ENCODE results near the gene SLAMF1. TPM values are rescaled to one million over a fixed set of nuclear protein-coding genes. Genes with fewer than 3 reads are reported as not detected.

SLAMF1 gene
- total RNA-seq, 5 donors from 2014 or later (not counting 1 experiment from before 2014, with no cell fraction given), result 19.4 to 38.7 (median 30.7) TPM

DNA sequence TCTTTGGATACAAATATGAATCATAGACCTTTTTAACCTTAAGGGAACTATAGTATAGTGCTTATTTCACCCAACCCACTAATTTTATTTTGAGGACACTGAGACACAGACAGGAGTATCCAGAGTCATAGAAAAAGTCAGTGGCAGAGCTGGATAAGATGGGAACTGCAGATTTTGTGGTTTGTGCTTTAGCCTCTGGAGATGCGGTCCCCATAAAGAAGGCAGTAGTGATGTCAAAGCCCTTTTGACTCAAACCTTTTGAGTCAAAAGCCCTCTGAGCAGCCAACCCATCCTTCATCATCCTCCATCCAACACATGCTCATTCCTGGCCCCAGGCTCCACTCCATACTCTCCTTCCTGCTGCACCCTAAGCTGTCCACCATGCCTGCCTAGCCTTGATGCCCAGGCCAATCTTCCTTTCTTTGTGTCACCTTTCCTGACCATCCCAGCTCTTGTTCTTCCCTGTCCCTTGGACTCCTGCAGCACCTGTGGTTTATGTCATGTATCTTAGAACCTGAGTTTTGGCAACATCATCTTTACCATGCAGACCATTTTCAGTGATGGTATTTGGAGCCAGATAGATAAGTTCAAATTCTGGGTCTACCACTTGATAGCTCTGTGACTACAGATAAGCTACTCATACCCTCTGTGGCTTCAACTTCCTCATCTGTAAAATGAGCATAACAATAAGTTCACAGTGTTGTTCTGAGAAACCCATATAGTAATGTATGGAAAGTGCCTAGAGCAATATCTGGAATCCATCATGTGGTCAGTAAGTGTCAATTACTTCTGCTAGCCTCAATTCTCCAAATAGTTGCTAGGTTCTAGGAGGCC, 20.1 kb downstream of the SLAMF1 start:
- H3K4me1 ChIP-seq (ENCODE audit: control insufficient read depth in 1 of 2, extremely low read depth in 1 of 2, insufficient read depth in 2 of 2, low read length in 2 of 2), result peaks cover 69 to 86% of the 10 kb centered on the region in 2 experiments
- Mint-ChIP-seq H3K27ac (peak overlapping the region; percentile 96 to 98), H3K27me3 (no peaks in the 10 kb centered on the region), H3K4me3 (peak overlapping the region; percentile 43 to 60 (median 55)), H3K4me1 (peaks cover 99 to 100% (median 100%) of the 10 kb centered on the region in 3 donors), H3K9me3 (peaks cover 0 to 3% (median 3%) of the 10 kb centered on the region in 3 donors), H3K36me3 (peaks cover 69% of the 10 kb centered on the region)
- WGBS (ENCODE audit: insufficient coverage), result no CpG with 5 or more reads among the region's 1 CpG
- H3K9me3 ChIP-seq, result no peaks in the 10 kb centered on the region
- H3K4me3 ChIP-seq (ENCODE audit: control insufficient read depth in 1 of 2, extremely low read depth in 1 of 2, low read length in 1 of 2), result no peak overlapping the region
- peaks cover under 1 to 16% of the 10 kb centered on the region in 2 donors for H3K36me3 ChIP-seq (ENCODE audit: control insufficient read depth in 2 of 2, extremely low read depth in 1 of 2, insufficient read depth in 1 of 2, low read length in 1 of 2)
- ATAC-seq (replicated peaks in 1 of 4) (no peak), DNase-seq (no peak)
- H3K27ac ChIP-seq (ENCODE audit: low read length), result peak overlapping the region; percentile 95
- CTCF ChIA-PET, result interaction anchor here in 1 of 2 donors (0.6 to 1.1 kb wide), 4 partner anchors 8 to 56 kb away, joined by 3 to 5 read pairs (median 3); no protein-coding TSS in a partner anchor
- no peaks in the 10 kb centered on the region for H3K27me3 ChIP-seq (replicated peaks in 1 of 2; ENCODE audit: control insufficient read depth in 2 of 2, extremely low read depth in 1 of 2, insufficient read depth in 2 of 2, low read length in 1 of 2)
- POLR2A ChIA-PET, result interaction anchor here (0.5 to 0.8 kb wide), 3 partner anchors 13 to 464 kb away, joined by 3 to 11 read pairs (median 4); no protein-coding TSS in a partner anchor

DNA sequence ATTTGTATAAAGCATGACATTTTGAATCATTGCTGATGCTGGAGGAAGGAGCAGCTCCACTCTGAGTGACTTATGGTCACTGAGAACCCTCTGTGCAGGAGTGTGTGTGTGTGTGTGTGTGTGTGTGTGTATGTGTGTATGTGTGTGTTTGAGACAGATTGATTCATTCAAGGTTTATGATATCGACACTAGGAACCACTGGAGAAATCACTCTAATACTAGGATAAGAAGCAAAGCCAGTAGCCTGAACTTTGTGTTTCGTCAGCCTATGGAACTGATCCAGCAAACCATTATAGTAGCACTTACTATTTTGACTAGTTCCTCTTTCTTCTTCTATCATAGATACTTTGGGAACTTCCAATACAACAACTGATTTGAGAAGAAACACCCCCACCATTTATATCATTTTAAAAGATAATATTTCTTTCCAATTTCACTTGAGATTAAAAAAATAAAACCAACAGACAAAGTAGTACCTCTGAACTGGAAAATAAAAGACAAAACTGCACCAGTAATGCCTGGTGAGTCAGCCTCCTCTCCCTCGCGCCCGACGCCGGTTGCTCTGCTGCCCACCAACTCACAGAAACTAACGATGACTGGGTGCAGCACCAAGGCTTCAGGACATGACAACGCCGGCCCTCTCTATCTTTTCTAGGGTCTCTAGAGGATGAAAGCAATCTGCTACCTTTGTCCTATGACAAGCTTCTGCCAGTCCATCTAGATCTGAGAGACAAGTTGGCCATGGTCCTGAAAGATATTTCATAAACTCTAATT, 20.9 kb downstream of the SLAMF1 start:
- Mint-ChIP-seq H3K27me3 (no peaks in the 10 kb centered on the region), H3K9me3 (peaks cover 0 to 3% (median 3%) of the 10 kb centered on the region in 3 donors), H3K27ac (peak overlapping the region; percentile 96 to 98), H3K36me3 (peaks cover 66% of the 10 kb centered on the region), H3K4me3 (peak overlapping the region; percentile 41 to 60 (median 55)), H3K4me1 (peaks cover 99 to 100% (median 100%) of the 10 kb centered on the region in 3 donors)
- ATAC-seq (replicated peaks in 1 of 4) (no peak), DNase-seq (peak in 3 of 35 experiments; percentile 29 to 55 (median 54))
- ChIA-PET POLR2A (interaction anchor here (0.5 to 0.7 kb wide), 3 partner anchors 50 to 688 kb away, joined by 3 to 4 read pairs (median 3); no protein-coding TSS in a partner anchor), CTCF (interaction anchor here in 1 of 2 donors (1.0 to 1.1 kb wide), 2 partner anchors 7 to 50 kb away, joined by 3 to 5 read pairs; no protein-coding TSS in a partner anchor)
- H3K27ac ChIP-seq (ENCODE audit: low read length), result peak overlapping the region; percentile 95
- H3K4me3 ChIP-seq (ENCODE audit: control insufficient read depth in 1 of 2, extremely low read depth in 1 of 2, low read length in 1 of 2), result no peak overlapping the region
- 45% methylated on average over 9 of the region's 10 CpGs for WGBS (ENCODE audit: insufficient coverage)
- H3K4me1 ChIP-seq (ENCODE audit: control insufficient read depth in 1 of 2, extremely low read depth in 1 of 2, insufficient read depth in 2 of 2, low read length in 2 of 2), result peaks cover 62 to 82% of the 10 kb centered on the region in 2 experiments
- no peaks in the 10 kb centered on the region for H3K9me3 ChIP-seq
- H3K36me3 ChIP-seq (ENCODE audit: control insufficient read depth in 2 of 2, extremely low read depth in 1 of 2, insufficient read depth in 1 of 2, low read length in 1 of 2), result peaks cover 4 to 13% of the 10 kb centered on the region in 2 donors
- H3K27me3 ChIP-seq (replicated peaks in 1 of 2; ENCODE audit: control insufficient read depth in 2 of 2, extremely low read depth in 1 of 2, insufficient read depth in 2 of 2, low read length in 1 of 2), result no peaks in the 10 kb centered on the region

DNA sequence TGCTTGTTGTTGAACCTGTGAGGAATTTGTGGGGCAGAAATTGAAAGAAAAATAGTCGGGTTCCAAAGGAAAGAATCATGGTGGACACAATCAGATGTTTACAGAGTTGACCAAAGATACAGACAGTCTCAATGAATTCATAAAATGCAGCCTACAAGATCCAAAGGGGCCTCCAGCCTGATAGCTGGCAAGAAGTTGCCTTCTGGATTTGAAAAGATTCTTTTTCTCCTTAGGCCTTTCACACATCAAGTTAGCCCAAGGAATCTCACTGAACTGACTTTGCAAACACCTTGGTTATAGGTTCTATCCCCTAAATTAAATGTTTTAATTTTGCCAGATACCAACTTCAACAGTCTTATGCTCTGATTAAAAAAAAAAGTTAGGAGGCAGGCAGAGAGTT, 21.5 kb downstream of the SLAMF1 start:
- Mint-ChIP-seq H3K27me3 (no peaks in the 10 kb centered on the region), H3K4me1 (peaks cover 95 to 96% (median 95%) of the 10 kb centered on the region in 3 donors), H3K4me3 (peak overlapping the region in 1 of 3 donors; percentile 16), H3K9me3 (peaks cover 0 to 3% (median 3%) of the 10 kb centered on the region in 3 donors), H3K36me3 (peaks cover 61% of the 10 kb centered on the region), H3K27ac (peak overlapping the region; percentile 96 to 98)
- peaks cover 56 to 76% of the 10 kb centered on the region in 2 experiments for H3K4me1 ChIP-seq (ENCODE audit: control insufficient read depth in 1 of 2, extremely low read depth in 1 of 2, insufficient read depth in 2 of 2, low read length in 2 of 2)
- no peaks in the 10 kb centered on the region for H3K27me3 ChIP-seq (replicated peaks in 1 of 2; ENCODE audit: control insufficient read depth in 2 of 2, extremely low read depth in 1 of 2, insufficient read depth in 2 of 2, low read length in 1 of 2)
- H3K4me3 ChIP-seq (ENCODE audit: control insufficient read depth in 1 of 2, extremely low read depth in 1 of 2, low read length in 1 of 2), result no peak overlapping the region
- CTCF ChIA-PET, result no interaction called here
- POLR2A ChIA-PET, result interaction anchor here (0.7 kb wide), 2 partner anchors 50 to 688 kb away, joined by 3 to 4 read pairs; no protein-coding TSS in a partner anchor
- ATAC-seq (replicated peaks in 1 of 4), result no peak
- H3K36me3 ChIP-seq (ENCODE audit: control insufficient read depth in 2 of 2, extremely low read depth in 1 of 2, insufficient read depth in 1 of 2, low read length in 1 of 2), result peaks cover 4 to 13% of the 10 kb centered on the region in 2 donors
- H3K9me3 ChIP-seq, result no peaks in the 10 kb centered on the region
- WGBS (ENCODE audit: insufficient coverage), result no CpG with 5 or more reads among the region's 1 CpG
- DNase-seq, result no peak
- peak overlapping the region; percentile 95 for H3K27ac ChIP-seq (ENCODE audit: low read length)

DNA sequence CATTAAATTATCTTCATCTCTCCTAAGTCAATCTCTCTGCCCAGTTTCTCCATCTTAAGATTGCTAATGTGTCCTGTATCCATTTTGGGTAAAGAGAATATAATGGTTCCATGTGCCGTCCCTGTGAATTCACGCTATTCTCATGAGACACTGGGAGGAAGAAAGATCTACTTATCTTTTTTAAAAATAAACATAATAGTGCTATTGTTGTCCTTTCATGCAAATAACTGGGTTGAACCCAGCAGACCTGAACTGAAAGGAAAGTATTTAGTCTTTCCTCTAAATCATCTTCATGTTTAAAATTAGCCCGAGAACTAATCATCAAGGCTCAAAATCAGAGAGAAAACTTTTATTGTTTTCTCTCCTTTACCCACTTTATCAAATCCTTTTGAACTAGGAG, 22.4 kb downstream of the SLAMF1 start:
- H3K4me3 Mint-ChIP-seq, result peak overlapping the region in 1 of 3 donors; percentile 16
- CTCF ChIA-PET, result no interaction called here
- peaks cover 64% of the 10 kb centered on the region for H3K36me3 Mint-ChIP-seq
- peaks cover 0 to 3% (median 3%) of the 10 kb centered on the region in 3 donors for H3K9me3 Mint-ChIP-seq
- no peak for DNase-seq
- H3K4me1 Mint-ChIP-seq, result peaks cover 87 to 94% (median 93%) of the 10 kb centered on the region in 3 donors
- POLR2A ChIA-PET, result interaction anchor here (0.5 to 0.6 kb wide), 2 partner anchors 11 to 59 kb away, joined by 7 to 8 read pairs; no protein-coding TSS in a partner anchor
- H3K27ac Mint-ChIP-seq, result peak overlapping the region; percentile 96 to 98
- Histone ChIP-seq H3K36me3 (ENCODE audit: control insufficient read depth in 2 of 2, extremely low read depth in 1 of 2, insufficient read depth in 1 of 2, low read length in 1 of 2) (peaks cover 4 to 19% of the 10 kb centered on the region in 2 donors), H3K9me3 (no peaks in the 10 kb centered on the region), H3K4me3 (ENCODE audit: control insufficient read depth in 1 of 2, extremely low read depth in 1 of 2, low read length in 1 of 2) (no peak overlapping the region), H3K27me3 (replicated peaks in 1 of 2; ENCODE audit: control insufficient read depth in 2 of 2, extremely low read depth in 1 of 2, insufficient read depth in 2 of 2, low read length in 1 of 2) (no peaks in the 10 kb centered on the region), H3K27ac (ENCODE audit: low read length) (peak overlapping the region; percentile 95), H3K4me1 (ENCODE audit: control insufficient read depth in 1 of 2, extremely low read depth in 1 of 2, insufficient read depth in 2 of 2, low read length in 2 of 2) (peaks cover 50 to 67% of the 10 kb centered on the region in 2 experiments)
- no peak for ATAC-seq (replicated peaks in 1 of 4)
- no peaks in the 10 kb centered on the region for H3K27me3 Mint-ChIP-seq
- no CpG with 5 or more reads among the region's 3 CpGs for WGBS (ENCODE audit: insufficient coverage)

DNA sequence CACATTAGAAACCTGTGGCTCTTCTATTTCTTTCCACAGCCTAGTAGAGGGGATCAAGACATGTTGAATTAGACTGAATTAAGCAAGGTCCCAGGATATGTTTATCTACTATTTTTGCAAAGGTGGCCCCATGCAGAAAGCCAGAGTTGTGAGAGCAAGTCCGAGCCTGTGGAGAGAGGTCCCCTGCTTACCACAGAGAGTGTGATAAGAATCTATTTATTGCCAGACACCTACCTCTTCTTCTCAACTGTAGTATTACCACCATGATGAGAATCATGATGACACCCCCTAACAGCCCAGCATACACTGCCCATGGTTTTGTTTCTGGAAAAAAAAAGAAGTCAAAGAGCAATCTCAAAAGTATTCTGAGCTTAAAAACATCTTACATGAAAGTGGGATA, 23.0 kb downstream of the SLAMF1 start:
- CTCF ChIA-PET, result interaction anchor here in 1 of 2 donors (2.5 kb wide), 1 partner anchor 51 kb away, joined by 9 read pairs; no protein-coding TSS in a partner anchor
- peaks cover 47 to 61% of the 10 kb centered on the region in 2 experiments for H3K4me1 ChIP-seq (ENCODE audit: control insufficient read depth in 1 of 2, extremely low read depth in 1 of 2, insufficient read depth in 2 of 2, low read length in 2 of 2)
- Mint-ChIP-seq H3K4me3 (peak overlapping the region in 2 of 3 donors; percentile 16 to 55), H3K36me3 (peaks cover 69% of the 10 kb centered on the region), H3K27me3 (no peaks in the 10 kb centered on the region), H3K9me3 (peaks cover 0 to 3% (median 3%) of the 10 kb centered on the region in 3 donors), H3K27ac (peak overlapping the region; percentile 96 to 98), H3K4me1 (peaks cover 87 to 94% (median 93%) of the 10 kb centered on the region in 3 donors)
- H3K27me3 ChIP-seq (replicated peaks in 1 of 2; ENCODE audit: control insufficient read depth in 2 of 2, extremely low read depth in 1 of 2, insufficient read depth in 2 of 2, low read length in 1 of 2), result no peaks in the 10 kb centered on the region
- H3K36me3 ChIP-seq (ENCODE audit: control insufficient read depth in 2 of 2, extremely low read depth in 1 of 2, insufficient read depth in 1 of 2, low read length in 1 of 2), result peaks cover 4 to 25% of the 10 kb centered on the region in 2 donors
- peaks cover under 1% of the 10 kb centered on the region for H3K9me3 ChIP-seq
- H3K27ac ChIP-seq (ENCODE audit: low read length), result peak overlapping the region; percentile 60
- WGBS (ENCODE audit: insufficient coverage), result no CpG with 5 or more reads among the region's 1 CpG
- DNase-seq (no peak), ATAC-seq (replicated peaks in 1 of 4) (no peak)
- POLR2A ChIA-PET, result interaction anchor here (0.6 to 1.0 kb wide), 2 partner anchors 8 to 12 kb away, joined by 3 to 8 read pairs; no protein-coding TSS in a partner anchor
- no peak overlapping the region for H3K4me3 ChIP-seq (ENCODE audit: control insufficient read depth in 1 of 2, extremely low read depth in 1 of 2, low read length in 1 of 2)
